ENCODE measurements around the gene MLLT11. TPM values are rescaled to one million over a fixed set of nuclear protein-coding genes. Genes with fewer than 3 reads are reported as not detected.

Gene MLLT11, protein sequence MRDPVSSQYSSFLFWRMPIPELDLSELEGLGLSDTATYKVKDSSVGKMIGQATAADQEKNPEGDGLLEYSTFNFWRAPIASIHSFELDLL
- 16.8 and 20.5 TPM in 2 replicates for total RNA-seq (2014; rRNA removed; shearing (Covaris generic))

DNA sequence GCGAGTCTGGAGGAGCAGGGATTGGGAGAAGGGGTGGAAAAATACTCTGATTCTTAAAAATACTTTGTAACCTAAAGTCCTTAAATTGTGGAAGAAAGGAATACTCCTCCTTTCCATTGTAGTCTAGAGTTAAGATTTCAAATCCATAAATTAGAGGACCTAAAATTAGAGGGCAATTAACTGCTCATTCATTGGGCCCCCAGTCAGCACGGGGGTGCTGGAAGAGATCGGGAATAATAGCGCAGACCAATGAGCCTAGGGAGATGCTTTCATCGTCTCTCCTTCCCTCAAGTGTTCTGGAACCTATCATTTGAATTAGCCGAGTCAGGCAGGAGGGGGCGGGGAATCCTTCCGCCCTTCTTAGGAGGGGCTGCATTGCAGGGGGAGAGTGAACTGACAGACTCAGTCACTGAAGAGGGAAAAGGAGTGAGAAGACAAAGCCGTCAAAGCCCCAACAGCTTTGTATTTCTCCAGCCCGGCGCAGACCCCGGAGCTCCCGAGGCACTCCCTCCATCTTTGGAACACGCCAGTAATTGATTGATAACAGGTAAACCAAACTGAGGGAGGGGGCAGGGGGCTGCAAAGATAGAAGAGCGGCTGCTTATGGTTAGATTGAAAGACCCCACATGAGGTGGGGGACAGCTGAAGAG, at the start of gene MLLT11:
Gene MLLT11 (plus strand): TSS at position 391 of the 650 bp plus-strand sequence. CDS start 6,828 bp downstream, outside the sequence.
- peak; percentile 71 for DNase-seq (ENCODE audit: low read depth)

DNA sequence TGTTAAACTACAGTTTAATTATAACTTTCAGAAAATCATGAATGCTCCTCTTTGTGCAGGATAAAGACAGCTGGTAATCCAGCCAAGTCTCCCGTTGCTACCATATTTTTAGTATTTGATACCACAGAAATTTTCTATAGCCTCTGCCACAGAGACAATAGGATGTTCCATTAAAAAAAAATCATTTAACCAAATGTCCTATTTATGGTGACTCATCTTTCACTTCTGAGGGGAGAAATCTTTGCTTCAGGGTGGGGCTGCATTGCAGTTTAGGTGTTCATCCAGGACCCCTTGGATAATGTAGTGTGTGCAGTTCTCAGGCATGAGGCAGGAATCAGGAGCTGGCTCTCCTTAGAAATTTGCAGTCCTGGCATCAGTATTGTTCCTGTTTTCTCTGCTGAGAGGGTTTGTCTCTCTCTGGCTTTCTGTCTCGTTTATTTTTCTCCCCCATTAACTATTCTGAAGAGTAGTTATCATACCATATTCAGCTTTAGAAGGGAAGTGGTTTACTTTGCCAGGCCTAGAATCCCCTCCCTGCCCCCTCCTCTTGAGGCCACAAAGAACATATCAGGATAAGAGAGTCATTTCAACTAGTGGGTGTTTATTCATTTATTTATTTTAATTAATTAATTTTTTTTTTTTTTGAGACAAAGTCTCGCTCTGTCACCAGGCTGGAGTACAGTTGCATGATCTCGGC, 48.9 kb upstream of the MLLT11 start:
- DNase-seq (ENCODE audit: low read depth): peak; percentile 6

DNA sequence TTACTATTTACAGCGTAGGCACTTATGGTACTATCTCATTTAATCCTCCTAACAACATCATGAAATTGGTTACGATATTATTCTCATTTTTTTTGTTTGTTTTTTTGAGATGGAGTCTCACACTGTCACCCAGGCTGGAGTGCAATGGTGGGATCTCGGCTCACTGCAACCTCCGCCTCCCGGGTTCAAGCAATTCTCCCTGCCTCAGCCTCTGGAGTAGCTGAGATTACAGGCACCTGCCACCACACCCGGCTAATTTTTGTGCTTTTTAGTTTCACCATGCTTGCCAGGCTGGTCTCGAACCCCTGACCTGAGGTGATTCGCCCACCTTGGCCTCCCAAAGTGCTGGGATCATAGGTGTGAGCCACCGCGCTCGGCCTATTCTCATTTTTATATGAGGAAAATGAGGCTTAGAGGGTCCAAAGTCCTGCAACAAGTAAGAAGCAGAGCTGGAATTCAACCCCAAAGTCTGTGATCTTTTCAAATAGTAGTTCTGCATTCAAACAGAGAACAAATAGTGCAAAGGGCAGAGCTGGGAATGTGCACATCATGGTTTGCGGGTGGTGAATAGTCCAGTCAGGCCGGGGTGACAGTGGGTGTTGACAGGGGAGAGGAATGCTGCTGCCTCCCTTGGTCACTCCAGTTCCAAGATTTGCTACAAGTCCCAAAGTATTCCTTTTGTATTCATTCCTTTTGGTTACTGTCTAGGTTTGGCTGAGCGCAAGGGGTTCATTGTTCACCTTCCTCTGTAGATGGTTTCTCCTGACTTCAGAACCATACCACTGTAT, 47.3 kb upstream of the MLLT11 start:
- no peak for DNase-seq (ENCODE audit: low read depth)

DNA sequence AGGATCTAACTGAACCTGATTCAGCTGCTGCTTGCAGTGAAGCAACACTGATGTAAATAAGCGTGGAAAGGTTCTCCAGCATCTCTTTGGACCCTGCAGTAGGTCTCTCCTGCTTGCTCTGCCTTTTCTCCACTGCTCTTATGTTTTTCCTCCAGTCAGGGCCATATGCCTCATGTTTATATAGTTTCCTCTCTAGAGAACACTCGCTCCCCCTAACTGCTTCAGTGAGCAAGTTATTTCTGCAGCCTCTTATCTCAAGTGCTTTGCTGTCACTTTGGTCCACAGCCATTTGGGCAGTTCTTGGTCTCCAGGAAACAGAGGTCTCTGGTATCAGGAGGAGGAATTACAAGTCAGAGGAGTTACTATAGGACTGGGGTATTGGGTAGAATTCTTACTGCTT, 46.7 kb upstream of the MLLT11 start:
- no peak for DNase-seq (ENCODE audit: low read depth)

DNA sequence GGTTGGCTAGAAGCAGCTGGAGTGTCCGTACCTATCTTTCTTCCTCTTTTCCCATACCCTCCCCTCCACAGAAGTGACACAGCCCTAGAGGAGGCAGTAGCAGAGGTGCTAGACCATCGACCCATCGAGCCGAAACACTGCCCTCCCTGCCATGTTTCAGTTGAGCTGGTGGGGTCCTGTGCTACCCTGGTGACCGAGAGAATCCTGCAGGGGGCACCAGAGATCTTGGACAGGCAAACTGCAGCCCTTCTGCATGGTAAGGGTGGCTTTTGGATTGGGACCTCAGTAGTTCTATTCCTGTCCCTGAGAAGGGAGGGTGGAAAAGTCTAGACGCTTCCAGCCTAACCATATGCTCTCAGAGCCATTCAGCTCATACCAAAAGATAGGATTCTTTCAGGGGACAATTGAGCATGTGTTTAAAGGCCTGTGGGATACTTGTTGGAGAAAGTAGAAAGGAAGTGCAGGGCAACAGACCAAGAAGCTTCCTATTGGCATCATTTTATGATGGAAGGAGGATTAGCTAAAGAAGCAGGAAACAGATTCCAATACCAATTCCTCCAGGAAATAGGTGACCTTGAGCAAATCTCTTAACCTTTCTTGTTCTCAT, 35.6 kb upstream of the MLLT11 start:
- peak; percentile 61 for DNase-seq (ENCODE audit: low read depth)

GRCh38 chr1:151026460-151026859, 33.7 kb upstream of the MLLT11 start:
- no peak for DNase-seq (ENCODE audit: low read depth)

GRCh38 chr1:151032164-151032563, 28.0 kb upstream of the MLLT11 start:
- DNase-seq (ENCODE audit: low read depth): no peak

GRCh38 chr1:151035167-151035566, 25.0 kb upstream of the MLLT11 start:
- no peak for DNase-seq (ENCODE audit: low read depth)

DNA sequence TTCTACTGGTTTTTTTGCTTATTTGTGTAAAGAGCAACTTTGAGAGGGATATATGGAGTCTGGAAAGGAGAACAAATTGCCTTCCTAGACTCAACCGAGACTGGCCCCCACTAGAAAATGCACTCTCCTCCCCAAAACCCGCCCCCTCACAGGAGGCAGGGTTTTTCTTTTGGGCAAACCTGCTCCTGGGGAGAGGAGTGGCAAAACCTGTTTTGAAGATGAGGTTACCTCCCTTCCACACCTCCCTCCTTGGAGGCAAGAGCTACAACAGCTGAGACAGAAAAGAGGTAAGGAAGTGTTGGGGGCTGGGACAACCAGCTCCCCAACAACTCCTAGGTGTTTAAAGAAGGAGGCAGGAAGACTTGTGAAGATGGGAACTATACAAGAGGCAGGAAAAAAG, 23.8 kb upstream of the MLLT11 start, which contains the start of gene BNIPL:
Gene BNIPL (plus strand): TSS at position 231 of the 400 bp plus-strand sequence. CDS start 140 bp downstream, at position 371.
- DNase-seq (ENCODE audit: low read depth): no peak

- no peak for DNase-seq (ENCODE audit: low read depth)
Observed at GRCh38 chr1:151037032-151037431, 23.2 kb upstream of the MLLT11 start.

DNA sequence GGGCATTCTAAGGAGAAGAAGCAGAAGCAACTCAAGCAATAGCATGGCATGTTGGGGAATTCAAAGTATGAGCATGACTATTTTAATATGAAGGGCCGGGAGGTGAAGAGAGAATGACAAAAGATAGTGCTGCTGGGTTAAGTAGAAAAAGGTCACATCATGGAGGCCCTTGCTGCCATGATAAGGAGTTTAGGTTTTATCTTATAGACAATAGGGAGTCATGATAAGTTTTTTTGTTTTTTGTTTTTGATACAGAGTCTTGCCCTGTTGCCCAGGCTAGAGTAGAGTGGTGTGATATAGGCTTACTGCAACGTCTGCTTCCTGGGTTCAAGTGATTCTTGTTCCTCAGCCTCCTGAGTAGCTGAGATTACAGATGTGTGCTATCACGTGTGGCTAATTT, 20.7 kb upstream of the MLLT11 start:
- no peak for DNase-seq (ENCODE audit: low read depth)

DNA sequence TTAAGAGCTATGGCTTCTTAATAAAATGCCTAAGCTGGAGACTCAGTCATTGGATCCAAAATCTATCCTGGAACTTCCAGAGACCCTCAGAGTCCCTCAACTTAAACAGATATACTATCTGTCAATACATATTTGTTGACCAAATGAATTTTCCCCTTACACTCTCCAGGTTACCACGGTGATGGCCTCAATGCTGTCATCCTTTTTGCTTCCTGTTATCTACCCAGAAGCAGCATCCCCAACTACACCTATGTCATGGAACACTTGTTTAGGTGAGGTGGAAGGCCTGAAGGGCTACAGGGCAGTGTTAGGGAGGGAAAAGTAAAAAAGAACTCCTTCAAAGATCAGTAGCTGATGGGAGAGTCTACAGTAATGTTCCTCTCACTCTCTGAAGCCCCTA, 17.0 kb upstream of the MLLT11 start:
- no peak for DNase-seq (ENCODE audit: low read depth)

DNA sequence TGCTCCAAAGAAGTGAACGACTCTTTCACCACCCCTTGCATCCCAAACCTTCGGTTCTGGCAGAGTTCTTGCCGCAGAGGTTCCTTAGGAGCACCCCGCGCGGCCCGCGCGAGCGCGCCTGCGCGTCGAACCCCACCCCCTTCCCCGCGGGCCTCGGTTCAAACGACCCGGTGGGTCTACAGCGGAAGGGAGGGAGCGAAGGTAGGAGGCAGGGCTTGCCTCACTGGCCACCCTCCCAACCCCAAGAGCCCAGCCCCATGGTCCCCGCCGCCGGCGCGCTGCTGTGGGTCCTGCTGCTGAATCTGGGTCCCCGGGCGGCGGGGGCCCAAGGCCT, 12.6 kb upstream of the MLLT11 start, which contains the start of gene C1orf56:
Gene C1orf56 (plus strand): TSS at position 161 of the 334 bp plus-strand sequence. CDS start 97 bp downstream, at position 258.
- peak; percentile 68 for DNase-seq (ENCODE audit: low read depth)

GRCh38 chr1:151047925-151048644, 12.1 kb upstream of the MLLT11 start:
- peak; percentile 65 for DNase-seq (ENCODE audit: low read depth)

- no peak for DNase-seq (ENCODE audit: low read depth)
Observed at GRCh38 chr1:151048645-151049032, 11.6 kb upstream of the MLLT11 start.

- DNase-seq (ENCODE audit: low read depth): no peak
Observed at GRCh38 chr1:151049458-151049857, 10.7 kb upstream of the MLLT11 start.

DNA sequence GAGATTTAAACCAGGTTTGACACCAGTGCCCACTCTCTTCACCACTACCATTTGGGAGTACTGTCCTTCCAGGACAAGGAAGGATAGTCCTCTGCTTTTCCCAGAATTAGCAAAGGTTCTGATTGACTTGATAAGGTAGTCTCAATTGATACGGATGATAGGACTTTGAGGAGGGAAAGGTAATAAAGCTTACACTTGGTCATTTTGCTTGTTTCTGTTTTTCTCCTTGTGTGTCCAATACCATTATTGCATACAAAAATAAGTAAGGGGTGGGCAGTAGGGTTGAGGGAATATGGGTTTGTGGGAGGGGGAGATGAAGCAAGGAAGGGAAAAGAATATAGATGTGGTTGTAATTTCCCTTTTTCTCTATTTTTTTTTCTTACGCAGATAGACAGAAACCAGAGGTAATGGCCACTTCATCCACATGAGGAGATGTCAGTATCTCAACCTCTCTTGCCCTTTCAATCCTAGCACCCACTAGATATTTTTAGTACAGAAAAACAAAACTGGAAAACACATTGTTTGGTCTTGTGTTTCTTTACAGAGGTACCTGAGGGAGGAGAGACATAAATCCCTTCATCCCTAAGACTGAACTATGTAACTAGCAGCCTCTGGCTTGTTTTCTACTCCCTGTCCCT, 10.0 kb upstream of the MLLT11 start:
- DNase-seq (ENCODE audit: low read depth): no peak

DNA sequence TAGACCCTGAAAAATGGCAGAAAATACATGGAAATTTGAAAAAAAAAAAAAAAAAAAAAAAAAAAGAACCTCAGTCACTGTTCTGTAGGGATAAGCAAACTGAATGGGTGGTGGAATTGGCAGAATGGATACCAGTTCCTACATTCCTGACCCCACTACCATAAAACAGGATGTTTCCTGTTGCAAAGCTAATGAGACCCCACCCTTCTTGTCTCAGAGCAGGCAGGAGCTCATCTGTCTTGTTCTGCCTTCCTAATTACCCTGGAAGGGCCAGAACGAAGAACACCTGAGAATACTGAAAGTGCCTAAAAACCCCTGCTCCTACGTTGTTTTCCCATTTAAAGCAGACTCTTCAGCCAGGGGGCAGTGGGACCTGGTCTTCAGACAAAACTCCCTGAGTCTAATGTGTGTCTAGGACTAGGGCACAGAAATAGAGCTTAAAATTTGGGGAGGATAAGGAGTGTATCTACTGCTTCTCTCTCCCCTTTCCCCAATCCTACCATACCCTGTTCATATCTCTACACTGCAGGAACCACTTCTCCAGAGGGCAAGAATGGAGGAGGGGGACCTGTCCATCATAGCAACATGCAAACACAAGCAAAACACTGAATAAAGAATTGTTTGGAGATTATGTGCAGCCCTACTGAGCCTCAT, 8.7 kb upstream of the MLLT11 start:
- no peak for DNase-seq (ENCODE audit: low read depth)

- no peak for DNase-seq (ENCODE audit: low read depth)
Observed at GRCh38 chr1:151054971-151055547, 5.1 kb upstream of the MLLT11 start.

- DNase-seq (ENCODE audit: low read depth): no peak
Observed at GRCh38 chr1:151055581-151055980, 4.6 kb upstream of the MLLT11 start.
